ENCODE measurements around the gene GJA3.

DNA sequence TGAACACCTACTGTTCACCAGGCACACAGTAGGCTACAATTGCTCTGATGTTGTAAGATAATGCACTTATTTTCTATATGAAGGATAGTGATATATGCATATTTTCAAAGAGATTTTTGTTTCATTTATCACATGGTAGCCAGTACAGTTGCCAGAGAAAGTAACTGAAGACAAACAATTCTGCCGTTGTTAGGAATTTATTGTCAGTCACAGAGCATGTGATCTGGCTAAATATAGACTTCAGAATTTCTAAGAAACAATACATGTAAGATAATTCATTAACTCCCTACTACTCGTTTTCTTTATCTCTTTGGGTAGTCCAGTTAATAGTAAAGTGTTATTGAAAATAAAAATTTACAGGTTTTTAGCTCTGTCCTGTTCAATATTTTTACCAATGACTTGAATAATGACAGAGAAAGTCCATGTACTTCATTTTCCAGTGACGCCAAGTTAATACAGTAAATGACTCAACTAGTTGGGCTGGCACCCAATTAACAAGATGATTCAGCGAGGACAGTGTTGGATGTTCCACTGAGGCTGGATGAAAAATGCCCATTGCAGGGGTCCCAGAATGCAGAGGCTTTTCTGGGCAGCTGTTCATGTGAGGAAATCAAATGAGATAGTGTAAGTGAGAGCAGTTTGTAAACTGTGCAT lies 35.6 kb downstream of the GJA3 start:
- TF ChIP-seq, protein P1, sequence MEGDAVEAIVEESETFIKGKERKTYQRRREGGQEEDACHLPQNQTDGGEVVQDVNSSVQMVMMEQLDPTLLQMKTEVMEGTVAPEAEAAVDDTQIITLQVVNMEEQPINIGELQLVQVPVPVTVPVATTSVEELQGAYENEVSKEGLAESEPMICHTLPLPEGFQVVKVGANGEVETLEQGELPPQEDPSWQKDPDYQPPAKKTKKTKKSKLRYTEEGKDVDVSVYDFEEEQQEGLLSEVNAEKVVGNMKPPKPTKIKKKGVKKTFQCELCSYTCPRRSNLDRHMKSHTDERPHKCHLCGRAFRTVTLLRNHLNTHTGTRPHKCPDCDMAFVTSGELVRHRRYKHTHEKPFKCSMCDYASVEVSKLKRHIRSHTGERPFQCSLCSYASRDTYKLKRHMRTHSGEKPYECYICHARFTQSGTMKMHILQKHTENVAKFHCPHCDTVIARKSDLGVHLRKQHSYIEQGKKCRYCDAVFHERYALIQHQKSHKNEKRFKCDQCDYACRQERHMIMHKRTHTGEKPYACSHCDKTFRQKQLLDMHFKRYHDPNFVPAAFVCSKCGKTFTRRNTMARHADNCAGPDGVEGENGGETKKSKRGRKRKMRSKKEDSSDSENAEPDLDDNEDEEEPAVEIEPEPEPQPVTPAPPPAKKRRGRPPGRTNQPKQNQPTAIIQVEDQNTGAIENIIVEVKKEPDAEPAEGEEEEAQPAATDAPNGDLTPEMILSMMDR (IDR thresholded peaks at IDR 0.05), result no peak
- TF ChIP-seq POLR2A (IDR thresholded peaks at IDR 0.05), result no peak
